ENCODE results near the gene KLHL18. TPM values are rescaled to one million over a fixed set of nuclear protein-coding genes. Genes with fewer than 3 reads are reported as not detected.

The KLHL18 gene
- total and polyA plus RNA-seq, 12 donors, result 32.1 to 85.7 (median 45.2) TPM

DNA sequence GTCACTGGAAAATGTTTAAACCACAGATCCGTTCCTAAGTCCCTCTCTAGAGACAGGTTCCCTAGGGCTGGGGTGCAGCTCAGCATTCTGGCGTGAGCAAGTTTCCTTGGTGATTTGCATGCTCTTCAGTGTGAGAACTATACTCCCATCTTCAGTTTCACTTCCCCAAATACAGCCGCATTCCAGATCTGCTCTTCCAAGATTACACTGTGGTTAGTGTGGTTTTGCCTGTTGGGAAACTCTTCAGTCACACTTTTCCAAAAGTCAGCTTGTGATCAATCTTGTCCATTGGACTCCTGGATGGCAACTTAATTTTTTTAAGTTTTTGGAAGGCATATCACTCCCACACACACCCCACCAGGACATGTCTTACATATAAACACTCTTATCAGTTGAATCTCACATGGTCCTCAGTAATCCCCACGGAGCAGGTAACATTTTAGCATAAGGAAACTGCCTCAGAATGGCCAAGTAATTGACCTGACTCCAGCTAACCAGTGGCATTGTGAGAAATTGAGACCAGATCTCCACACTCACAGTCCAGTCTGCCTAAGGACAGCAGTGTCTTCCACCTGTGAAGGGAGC lies 64.6 kb downstream of the KLHL18 start:
- no peaks in the 10 kb centered on the region for H3K27me3 ChIP-seq
- no peak overlapping the region for H3K27ac ChIP-seq
- H3K9me3 ChIP-seq, result no peaks in the 10 kb centered on the region
- DNase-seq, result no peak
- ATAC-seq, result peak in 2 of 8 donors; percentile 37 to 50
- peaks cover 0 to 43% (median 28%) of the 10 kb centered on the region in 9 donors for H3K36me3 ChIP-seq
- TF ChIP-seq, protein P1, sequence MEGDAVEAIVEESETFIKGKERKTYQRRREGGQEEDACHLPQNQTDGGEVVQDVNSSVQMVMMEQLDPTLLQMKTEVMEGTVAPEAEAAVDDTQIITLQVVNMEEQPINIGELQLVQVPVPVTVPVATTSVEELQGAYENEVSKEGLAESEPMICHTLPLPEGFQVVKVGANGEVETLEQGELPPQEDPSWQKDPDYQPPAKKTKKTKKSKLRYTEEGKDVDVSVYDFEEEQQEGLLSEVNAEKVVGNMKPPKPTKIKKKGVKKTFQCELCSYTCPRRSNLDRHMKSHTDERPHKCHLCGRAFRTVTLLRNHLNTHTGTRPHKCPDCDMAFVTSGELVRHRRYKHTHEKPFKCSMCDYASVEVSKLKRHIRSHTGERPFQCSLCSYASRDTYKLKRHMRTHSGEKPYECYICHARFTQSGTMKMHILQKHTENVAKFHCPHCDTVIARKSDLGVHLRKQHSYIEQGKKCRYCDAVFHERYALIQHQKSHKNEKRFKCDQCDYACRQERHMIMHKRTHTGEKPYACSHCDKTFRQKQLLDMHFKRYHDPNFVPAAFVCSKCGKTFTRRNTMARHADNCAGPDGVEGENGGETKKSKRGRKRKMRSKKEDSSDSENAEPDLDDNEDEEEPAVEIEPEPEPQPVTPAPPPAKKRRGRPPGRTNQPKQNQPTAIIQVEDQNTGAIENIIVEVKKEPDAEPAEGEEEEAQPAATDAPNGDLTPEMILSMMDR (IDR thresholded peaks at IDR 0.05), result no peak
- 69 to 73% methylated on average over 4 of the region's 4 CpGs for WGBS, 2 donors
- peaks cover 0 to 27% (median 4%) of the 10 kb centered on the region in 9 donors for H3K4me1 ChIP-seq
- intact Hi-C loops (cut with DNase I), result no loop called here
- no peak overlapping the region for H3K4me3 ChIP-seq

DNA sequence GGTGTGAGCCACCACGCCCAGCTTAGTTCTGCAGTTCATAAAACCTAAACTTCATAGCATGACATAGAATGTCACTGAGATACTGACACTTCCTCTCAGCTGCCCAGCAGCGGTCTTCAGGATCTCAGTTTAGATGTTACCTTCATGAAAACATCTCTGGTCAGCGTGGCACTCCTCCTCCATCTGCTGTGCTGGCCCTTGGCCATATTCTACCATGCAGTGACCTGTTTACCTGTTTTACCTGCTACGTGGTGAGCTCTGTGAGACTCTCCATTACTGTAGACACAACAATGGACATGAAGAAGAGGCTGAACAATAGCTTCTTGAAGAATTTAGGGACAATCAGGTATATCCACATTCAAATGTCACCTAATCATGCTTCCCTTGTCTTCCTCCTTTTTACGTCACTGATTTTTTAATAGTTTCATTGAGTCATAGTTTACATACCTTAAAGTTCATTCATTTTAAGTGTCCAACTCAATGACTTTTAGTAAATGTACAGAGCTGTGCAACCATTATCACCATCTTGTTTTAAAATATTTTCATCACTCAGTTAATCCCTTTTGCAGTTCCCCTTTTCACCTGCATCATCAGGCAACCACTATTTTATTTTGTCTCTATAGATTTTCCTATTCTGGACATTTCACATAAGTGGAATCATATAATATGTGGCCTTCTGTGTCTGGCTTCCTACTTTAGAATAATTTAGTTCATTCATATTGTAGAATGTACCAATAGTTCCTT lies 65.8 kb downstream of the KLHL18 start:
- TF ChIP-seq, protein P1 (IDR thresholded peaks at IDR 0.05), result no peak
- no peaks in the 10 kb centered on the region for H3K9me3 ChIP-seq
- 92 to 94% methylated on average over 5 of the region's 5 CpGs for WGBS, 2 donors
- H3K27ac ChIP-seq, result no peak overlapping the region
- H3K4me3 ChIP-seq, result no peak overlapping the region
- peaks cover 0 to 27% (median 4%) of the 10 kb centered on the region in 9 donors for H3K4me1 ChIP-seq
- peaks cover 0 to 30% (median 15%) of the 10 kb centered on the region in 9 donors for H3K36me3 ChIP-seq
- DNase-seq (no peak), ATAC-seq (no peak)
- no peaks in the 10 kb centered on the region for H3K27me3 ChIP-seq
- intact Hi-C loops (cut with DNase I), result no loop called here

DNA sequence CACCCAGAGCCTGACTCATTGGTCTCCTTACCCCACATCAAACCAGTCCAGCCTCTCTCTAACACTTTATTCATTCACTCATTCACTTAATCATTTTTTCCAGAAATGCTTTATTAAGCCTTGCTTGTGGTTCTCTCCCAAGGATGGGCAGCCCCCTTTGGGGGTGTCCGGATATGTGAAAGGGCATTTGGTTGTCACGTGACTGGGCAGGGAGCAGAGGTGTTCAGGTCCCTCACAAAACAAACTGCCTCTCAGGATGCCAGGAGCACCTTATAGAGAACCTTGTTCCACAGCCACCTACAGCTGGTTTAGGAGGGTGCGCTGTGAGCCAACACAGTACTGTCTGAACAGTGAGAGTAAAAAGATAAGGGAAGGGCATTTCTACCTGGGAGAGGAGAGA lies 72.3 kb downstream of the KLHL18 start:
- H3K4me3 ChIP-seq, result no peak overlapping the region
- ATAC-seq (peak in 1 of 8 donors; percentile 30), DNase-seq (no peak)
- no peaks in the 10 kb centered on the region for H3K27me3 ChIP-seq
- H3K9me3 ChIP-seq, result peaks cover 0 to 26% (median 9%) of the 10 kb centered on the region in 11 donors
- TF ChIP-seq, protein P1 (IDR thresholded peaks at IDR 0.05), result no peak
- H3K4me1 ChIP-seq, result no peaks in the 10 kb centered on the region
- no peaks in the 10 kb centered on the region for H3K36me3 ChIP-seq
- H3K27ac ChIP-seq, result no peak overlapping the region
- 90 to 92% methylated on average over 3 of the region's 3 CpGs for WGBS, 2 donors
- intact Hi-C loops (cut with DNase I), result no loop called here

DNA sequence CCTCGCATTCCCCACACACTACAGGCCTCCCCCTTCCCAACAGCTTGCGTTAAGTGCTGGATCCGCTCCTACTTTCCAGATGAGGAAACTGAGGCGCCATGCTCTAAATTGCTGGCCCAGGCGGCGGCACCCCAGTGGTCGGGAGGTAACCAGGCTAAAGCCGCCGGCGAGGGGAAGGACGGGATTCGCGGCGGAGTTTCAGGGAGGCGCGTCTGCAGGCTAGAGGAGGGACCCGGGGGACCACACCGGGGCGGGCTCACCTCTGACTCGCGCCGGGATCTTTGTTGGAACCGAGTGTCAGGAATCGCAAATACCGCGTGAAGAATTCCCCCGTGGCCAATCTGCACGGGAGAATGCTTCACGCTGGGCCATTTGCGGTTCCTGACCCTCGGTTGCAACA lies 73.5 kb downstream of the KLHL18 start:
- no peaks in the 10 kb centered on the region for H3K4me1 ChIP-seq
- intact Hi-C loops (cut with DNase I), result no loop called here
- 88 to 93% methylated on average over 31 of the region's 31 CpGs for WGBS, 2 donors
- H3K36me3 ChIP-seq, result no peaks in the 10 kb centered on the region
- ATAC-seq (no peak), DNase-seq (no peak)
- no peak overlapping the region for H3K27ac ChIP-seq
- TF ChIP-seq, protein P1 (IDR thresholded peaks at IDR 0.05), result no peak
- H3K4me3 ChIP-seq, result no peak overlapping the region
- peaks cover 0 to 34% (median 9%) of the 10 kb centered on the region in 11 donors for H3K9me3 ChIP-seq
- H3K27me3 ChIP-seq, result no peaks in the 10 kb centered on the region
